ENCODE measurements around the gene PTAFR.
"Not testable (repeated sequence)": the region's sequence is repeated elsewhere in the genome, so short reads cannot be mapped to it uniquely, and the experiment has no call there.

The PTAFR gene

DNA sequence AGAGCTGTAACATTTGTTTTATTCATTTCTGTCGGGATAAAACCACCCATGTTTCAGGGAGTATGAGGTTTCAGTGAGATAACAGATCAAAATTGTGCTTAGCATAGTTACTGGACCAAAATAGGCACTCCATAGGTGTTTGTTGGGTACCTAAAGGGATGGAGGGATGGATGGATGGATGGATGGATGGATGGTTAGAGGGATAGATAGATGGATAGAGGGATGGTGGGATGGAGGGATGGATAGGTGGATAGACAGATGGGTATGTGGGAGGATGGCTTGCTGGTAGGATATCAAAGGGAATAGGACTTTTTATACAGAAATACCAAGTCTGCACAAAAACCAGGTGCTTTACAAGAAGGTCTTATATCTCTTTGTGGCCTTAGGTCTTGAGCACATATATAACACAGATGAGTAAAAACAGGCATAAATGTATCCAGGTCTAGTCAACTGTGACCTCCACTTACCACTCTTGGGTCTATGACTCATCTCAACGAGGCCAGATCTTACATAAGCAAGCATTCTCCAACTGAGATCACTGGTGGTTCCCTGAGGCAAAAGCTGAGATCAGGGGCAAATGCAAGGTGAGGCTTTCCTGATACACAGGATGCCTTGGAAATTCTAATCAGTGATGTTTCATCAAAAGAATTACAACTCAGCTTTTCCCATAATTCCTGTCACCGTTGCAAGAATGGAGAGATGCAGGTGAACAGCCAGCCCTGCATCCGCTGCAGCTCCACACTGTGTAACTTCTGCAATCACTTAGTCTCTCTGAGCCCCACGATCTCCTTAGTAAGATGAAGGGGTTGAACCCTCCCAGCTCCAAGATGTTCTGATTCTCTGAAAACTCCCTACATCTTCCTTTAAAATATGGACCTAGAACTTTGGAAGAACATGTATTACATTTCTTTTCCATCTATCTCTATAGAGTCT lies 32.0 kb downstream of the PTAFR start:
- no peak overlapping the region for H3K27ac ChIP-seq (ENCODE audit: low read depth in 2 of 2, low read length in 2 of 2)
- H3K27me3 ChIP-seq (ENCODE audit: control insufficient read depth in 2 of 2, insufficient read depth in 2 of 2, low read length in 2 of 2), result no peaks in the 10 kb centered on the region
- H3K4me1 ChIP-seq (ENCODE audit: control insufficient read depth in 2 of 2, insufficient read depth in 2 of 2, low read length in 2 of 2), result no peaks in the 10 kb centered on the region
- no peaks in the 10 kb centered on the region for H3K9me3 ChIP-seq (ENCODE audit: control insufficient read depth in 2 of 2, low read length in 2 of 2)
- H3K4me3 ChIP-seq (ENCODE audit: low read length in 2 of 2), result no peak overlapping the region
- H3K36me3 ChIP-seq (ENCODE audit: control insufficient read depth in 2 of 2, insufficient read depth in 2 of 2, low read length in 2 of 2), result no peaks in the 10 kb centered on the region
- no peak overlapping the region for H3K9ac ChIP-seq (ENCODE audit: low read depth in 1 of 2, low read length in 2 of 2)

DNA sequence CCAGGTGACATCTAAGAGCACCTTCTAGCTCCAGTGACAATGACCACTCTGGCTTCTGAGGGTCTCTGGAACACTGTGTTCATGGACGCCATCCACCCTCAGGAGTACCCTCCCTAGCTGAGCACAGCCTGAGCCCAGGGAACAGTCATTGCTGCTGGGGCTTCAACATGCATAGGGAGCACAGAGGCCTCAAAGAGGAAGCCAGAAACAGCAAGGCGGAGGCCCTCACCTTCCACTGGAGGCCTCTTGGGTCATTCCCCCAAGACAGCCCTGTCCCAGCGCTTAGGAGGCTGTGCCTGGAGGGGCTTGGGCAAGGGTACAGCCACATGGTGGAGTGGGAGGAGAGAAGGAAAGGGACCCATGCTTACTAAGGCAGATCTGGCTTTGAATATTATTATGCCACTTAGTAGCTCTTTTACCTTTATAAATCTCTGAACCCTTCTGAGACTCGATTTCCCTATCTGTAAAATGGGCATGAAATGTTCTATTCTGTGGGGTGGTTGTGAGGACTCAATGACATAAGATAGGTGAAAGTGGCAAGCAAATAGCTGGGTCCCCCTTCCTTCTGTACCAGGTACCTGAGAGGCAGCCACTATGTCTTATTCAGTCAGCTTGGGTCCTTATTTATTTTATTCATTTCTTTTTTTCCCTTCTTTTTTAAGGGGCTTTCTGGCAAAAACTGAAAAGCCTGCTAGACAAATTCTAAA lies 32.8 kb downstream of the PTAFR start:
- Histone ChIP-seq H3K4me1 (ENCODE audit: control insufficient read depth in 2 of 2, insufficient read depth in 2 of 2, low read length in 2 of 2) (no peaks in the 10 kb centered on the region), H3K36me3 (ENCODE audit: control insufficient read depth in 2 of 2, insufficient read depth in 2 of 2, low read length in 2 of 2) (no peaks in the 10 kb centered on the region), H3K27ac (ENCODE audit: low read depth in 2 of 2, low read length in 2 of 2) (no peak overlapping the region)

GRCh38 chr1:28141685-28142084 lies 34.8 kb downstream of the PTAFR start:
- H3K9ac ChIP-seq (ENCODE audit: low read depth in 1 of 2, low read length in 2 of 2), result no peak overlapping the region
- H3K9me3 ChIP-seq (ENCODE audit: control insufficient read depth in 2 of 2, low read length in 2 of 2), result no peaks in the 10 kb centered on the region
- H3K4me1 ChIP-seq (ENCODE audit: control insufficient read depth in 2 of 2, insufficient read depth in 2 of 2, low read length in 2 of 2), result no peaks in the 10 kb centered on the region
- no peaks in the 10 kb centered on the region for H3K27me3 ChIP-seq (ENCODE audit: control insufficient read depth in 2 of 2, insufficient read depth in 2 of 2, low read length in 2 of 2)
- no peak overlapping the region for H3K27ac ChIP-seq (ENCODE audit: low read depth in 2 of 2, low read length in 2 of 2)
- H3K36me3 ChIP-seq (ENCODE audit: control insufficient read depth in 2 of 2, insufficient read depth in 2 of 2, low read length in 2 of 2), result no peaks in the 10 kb centered on the region
- H3K4me3 ChIP-seq (ENCODE audit: low read length in 2 of 2), result no peak overlapping the region

More for the DNA sequence above, 32.8 kb downstream of the PTAFR start:
- Histone ChIP-seq H3K4me3 (ENCODE audit: low read length in 2 of 2) (no peak overlapping the region), H3K9me3 (ENCODE audit: control insufficient read depth in 2 of 2, low read length in 2 of 2) (no peaks in the 10 kb centered on the region), H3K27me3 (ENCODE audit: control insufficient read depth in 2 of 2, insufficient read depth in 2 of 2, low read length in 2 of 2) (no peaks in the 10 kb centered on the region), H3K9ac (ENCODE audit: low read depth in 1 of 2, low read length in 2 of 2) (no peak overlapping the region)

DNA sequence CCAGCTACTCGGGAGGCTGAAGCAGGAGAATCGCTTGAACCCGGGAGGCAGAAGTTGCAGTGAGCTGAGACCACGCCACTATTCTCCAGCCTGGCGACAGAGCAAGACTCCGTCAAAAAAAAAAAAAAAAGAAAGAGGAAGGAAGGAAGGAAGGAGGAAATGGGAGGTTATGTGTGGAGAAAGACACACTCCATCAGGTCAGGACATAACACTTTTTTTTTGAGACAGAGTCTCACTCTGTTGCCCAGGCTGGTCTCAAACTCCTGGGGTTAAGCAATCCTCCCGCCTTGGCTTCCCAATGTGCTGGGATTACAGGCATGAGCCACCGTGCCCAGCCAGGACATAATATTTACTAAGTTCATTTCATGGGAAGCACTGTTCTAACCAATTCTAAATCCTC lies 36.6 kb downstream of the PTAFR start:
- H3K4me1 ChIP-seq (ENCODE audit: control insufficient read depth in 2 of 2, insufficient read depth in 2 of 2, low read length in 2 of 2); H3K9ac ChIP-seq (ENCODE audit: low read depth in 1 of 2, low read length in 2 of 2); H3K9me3 ChIP-seq (ENCODE audit: control insufficient read depth in 2 of 2, low read length in 2 of 2); H3K36me3 ChIP-seq (ENCODE audit: control insufficient read depth in 2 of 2, insufficient read depth in 2 of 2, low read length in 2 of 2); H3K4me3 ChIP-seq (ENCODE audit: low read length in 2 of 2); H3K27me3 ChIP-seq (ENCODE audit: control insufficient read depth in 2 of 2, insufficient read depth in 2 of 2, low read length in 2 of 2); H3K27ac ChIP-seq (ENCODE audit: low read depth in 2 of 2, low read length in 2 of 2): not testable (repeated sequence)

DNA sequence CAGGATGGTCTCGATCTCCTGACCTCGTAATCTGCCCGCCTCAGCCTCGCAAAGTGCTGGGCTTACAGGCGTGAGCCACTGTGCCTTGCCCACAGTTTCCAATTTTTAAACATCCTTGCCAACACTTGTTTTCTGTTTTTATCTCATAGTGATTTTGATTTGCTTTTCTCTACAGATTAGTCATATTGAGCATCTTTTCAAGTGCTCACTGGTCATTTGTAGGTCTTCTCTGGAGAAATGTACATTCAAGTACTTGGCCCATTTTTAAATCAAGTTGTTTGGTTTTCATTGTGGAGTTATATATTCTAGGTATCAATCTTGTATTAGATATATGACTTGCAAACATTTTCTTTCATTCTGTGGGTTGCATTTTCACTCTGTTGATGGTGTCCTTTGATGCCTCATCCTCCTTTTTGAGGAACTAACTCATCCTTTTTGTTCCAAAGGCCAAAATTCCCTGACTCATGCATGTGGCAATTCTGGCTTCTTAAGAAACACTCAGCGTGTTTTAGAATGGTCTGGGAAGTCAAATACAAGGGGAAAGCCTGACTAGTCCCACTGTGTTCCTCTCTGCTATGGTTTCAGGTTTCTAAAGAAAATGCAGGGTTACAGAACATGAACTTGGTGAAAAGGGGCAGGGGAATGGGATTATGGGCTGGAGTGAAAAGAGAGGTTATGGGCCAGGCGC lies 37.3 kb downstream of the PTAFR start:
- Histone ChIP-seq H3K27ac (ENCODE audit: low read depth in 2 of 2, low read length in 2 of 2) (no peak overlapping the region), H3K4me1 (ENCODE audit: control insufficient read depth in 2 of 2, insufficient read depth in 2 of 2, low read length in 2 of 2) (no peaks in the 10 kb centered on the region), H3K36me3 (ENCODE audit: control insufficient read depth in 2 of 2, insufficient read depth in 2 of 2, low read length in 2 of 2) (no peaks in the 10 kb centered on the region), H3K9ac (ENCODE audit: low read depth in 1 of 2, low read length in 2 of 2) (no peak overlapping the region), H3K27me3 (ENCODE audit: control insufficient read depth in 2 of 2, insufficient read depth in 2 of 2, low read length in 2 of 2) (no peaks in the 10 kb centered on the region), H3K9me3 (ENCODE audit: control insufficient read depth in 2 of 2, low read length in 2 of 2) (no peaks in the 10 kb centered on the region), H3K4me3 (ENCODE audit: low read length in 2 of 2) (no peak overlapping the region)

GRCh38 chr1:28136922-28137613 lies 39.4 kb downstream of the PTAFR start:
- H3K27ac ChIP-seq (ENCODE audit: low read depth in 2 of 2, low read length in 2 of 2), result no peak overlapping the region
- H3K36me3 ChIP-seq (ENCODE audit: control insufficient read depth in 2 of 2, insufficient read depth in 2 of 2, low read length in 2 of 2), result no peaks in the 10 kb centered on the region
- H3K9ac ChIP-seq (ENCODE audit: low read depth in 1 of 2, low read length in 2 of 2), result no peak overlapping the region
- H3K27me3 ChIP-seq (ENCODE audit: control insufficient read depth in 2 of 2, insufficient read depth in 2 of 2, low read length in 2 of 2), result no peaks in the 10 kb centered on the region
- H3K9me3 ChIP-seq (ENCODE audit: control insufficient read depth in 2 of 2, low read length in 2 of 2), result no peaks in the 10 kb centered on the region
- no peaks in the 10 kb centered on the region for H3K4me1 ChIP-seq (ENCODE audit: control insufficient read depth in 2 of 2, insufficient read depth in 2 of 2, low read length in 2 of 2)
- no peak overlapping the region for H3K4me3 ChIP-seq (ENCODE audit: low read length in 2 of 2)

- Histone ChIP-seq H3K9me3 (ENCODE audit: control insufficient read depth in 2 of 2, low read length in 2 of 2) (no peaks in the 10 kb centered on the region), H3K4me1 (ENCODE audit: control insufficient read depth in 2 of 2, insufficient read depth in 2 of 2, low read length in 2 of 2) (no peaks in the 10 kb centered on the region), H3K4me3 (ENCODE audit: low read length in 2 of 2) (no peak overlapping the region), H3K27ac (ENCODE audit: low read depth in 2 of 2, low read length in 2 of 2) (no peak overlapping the region), H3K27me3 (ENCODE audit: control insufficient read depth in 2 of 2, insufficient read depth in 2 of 2, low read length in 2 of 2) (no peaks in the 10 kb centered on the region), H3K9ac (ENCODE audit: low read depth in 1 of 2, low read length in 2 of 2) (no peak overlapping the region), H3K36me3 (ENCODE audit: control insufficient read depth in 2 of 2, insufficient read depth in 2 of 2, low read length in 2 of 2) (no peaks in the 10 kb centered on the region)
These were observed 40.1 kb downstream of the PTAFR start for GRCh38 chr1:28136169-28136921.

- H3K27ac ChIP-seq (ENCODE audit: low read depth in 2 of 2, low read length in 2 of 2), result no peak overlapping the region
- no peaks in the 10 kb centered on the region for H3K36me3 ChIP-seq (ENCODE audit: control insufficient read depth in 2 of 2, insufficient read depth in 2 of 2, low read length in 2 of 2)
- H3K4me3 ChIP-seq (ENCODE audit: low read length in 2 of 2), result no peak overlapping the region
- H3K9me3 ChIP-seq (ENCODE audit: control insufficient read depth in 2 of 2, low read length in 2 of 2), result no peaks in the 10 kb centered on the region
- H3K4me1 ChIP-seq (ENCODE audit: control insufficient read depth in 2 of 2, insufficient read depth in 2 of 2, low read length in 2 of 2), result no peaks in the 10 kb centered on the region
- H3K9ac ChIP-seq (ENCODE audit: low read depth in 1 of 2, low read length in 2 of 2), result no peak overlapping the region
- no peaks in the 10 kb centered on the region for H3K27me3 ChIP-seq (ENCODE audit: control insufficient read depth in 2 of 2, insufficient read depth in 2 of 2, low read length in 2 of 2)
These were observed 40.9 kb downstream of the PTAFR start for GRCh38 chr1:28135371-28136168.

Measured in mucosa of rectum (tissue), 2 donors.